Hematopoietic multipotent progenitor cell treated with erythropoietin and hydrocortisone succinate and interleukin-3 and kit ligand, for 4 days (in vitro differentiated cells): ENCODE data around the gene TNFRSF1B.

Experiments used
- DNase-seq: peaks from one replicate; pipeline ENCODE4 v3.0.0-alpha.2; 2015

The TNFRSF1B gene

GRCh38 chr1:12176298-12177118 lies 9.7 kb downstream of the TNFRSF1B start:
- DNase-seq: no peak

DNA sequence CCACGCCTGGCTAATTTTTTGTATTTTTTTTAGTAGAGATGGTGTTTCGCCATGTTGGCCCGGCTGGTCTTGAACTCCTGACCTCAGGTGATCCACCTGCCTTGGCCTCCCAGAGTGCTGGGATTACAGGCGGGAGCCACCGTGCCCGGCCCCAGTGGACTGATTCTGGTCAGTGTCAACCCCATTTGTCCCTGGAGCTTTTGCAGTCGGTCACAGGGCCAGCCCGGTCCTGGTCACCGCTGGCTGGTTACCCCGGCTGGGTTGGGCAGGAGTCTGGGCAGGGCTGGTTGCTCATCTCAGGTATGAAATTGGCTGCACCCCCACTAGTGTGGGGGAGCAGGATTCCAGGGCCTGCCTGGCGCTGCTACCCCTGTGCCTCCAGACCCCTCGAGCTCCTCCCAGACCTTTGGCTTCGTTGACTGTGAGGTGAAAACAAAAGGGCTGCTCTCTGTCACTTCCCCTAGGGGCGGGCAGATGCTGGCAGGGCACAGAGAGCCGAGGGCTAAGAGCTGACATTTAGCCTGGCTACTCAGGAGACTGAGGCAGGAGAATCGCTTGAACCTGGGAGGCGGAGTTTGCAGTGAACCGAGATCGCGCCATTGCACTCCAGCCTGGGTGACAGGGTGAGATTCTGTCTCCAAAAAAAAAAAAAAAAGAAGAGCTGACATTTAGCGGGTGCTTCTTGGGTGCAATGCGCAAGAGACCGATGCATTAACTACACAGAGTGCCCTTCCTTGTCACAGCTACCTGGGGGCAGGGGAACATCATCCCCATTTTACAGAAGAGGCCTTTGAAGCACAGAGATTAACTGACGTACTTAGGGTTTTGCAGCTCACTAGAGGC lies 10.6 kb downstream of the TNFRSF1B start:
- no peak for DNase-seq

DNA sequence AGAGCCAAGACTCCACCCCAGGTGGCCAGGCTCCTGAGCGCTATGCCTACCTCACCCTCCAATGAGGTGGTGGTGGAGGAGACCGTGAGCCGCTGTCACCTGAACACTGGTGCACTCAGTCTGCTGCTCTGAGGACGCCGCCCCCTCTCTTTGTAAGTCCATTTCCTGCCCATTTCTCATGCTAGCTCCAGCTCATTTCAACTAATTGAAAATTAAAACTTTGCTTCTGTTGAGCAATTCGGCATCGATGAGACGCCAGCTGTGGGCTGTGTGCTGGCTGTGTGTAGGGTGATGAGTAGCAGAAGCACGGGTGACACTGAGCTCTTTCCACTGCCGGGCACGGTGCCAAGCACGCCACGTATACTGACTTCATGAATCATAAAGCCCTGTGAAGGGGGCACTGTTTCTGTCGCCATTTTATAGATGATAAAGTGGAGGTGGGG lies 11.2 kb downstream of the TNFRSF1B start:
- peak; percentile 60 for DNase-seq

- DNase-seq: no peak
These were observed 11.7 kb downstream of the TNFRSF1B start for GRCh38 chr1:12178511-12178910.

DNA sequence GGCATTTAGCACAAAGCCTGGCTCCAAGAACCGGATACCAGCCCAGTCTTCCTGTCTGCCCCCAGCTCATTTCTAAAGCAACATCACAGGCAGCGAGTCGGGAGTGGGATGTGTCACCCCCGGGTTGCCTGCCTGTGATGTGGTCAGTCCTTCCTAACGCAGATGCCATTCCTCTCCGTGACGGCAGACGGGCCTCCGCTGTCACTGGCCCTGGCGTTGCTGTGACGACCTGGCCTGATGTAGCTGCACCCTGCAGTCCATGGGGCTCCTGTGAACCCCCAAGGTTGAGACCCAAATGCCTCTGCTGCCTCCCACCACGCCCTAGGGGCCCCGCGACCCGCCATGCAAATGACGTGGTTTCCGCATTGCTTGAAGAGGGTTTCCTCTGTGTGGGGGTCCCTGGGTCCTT lies 12.3 kb downstream of the TNFRSF1B start:
- DNase-seq: no peak

DNA sequence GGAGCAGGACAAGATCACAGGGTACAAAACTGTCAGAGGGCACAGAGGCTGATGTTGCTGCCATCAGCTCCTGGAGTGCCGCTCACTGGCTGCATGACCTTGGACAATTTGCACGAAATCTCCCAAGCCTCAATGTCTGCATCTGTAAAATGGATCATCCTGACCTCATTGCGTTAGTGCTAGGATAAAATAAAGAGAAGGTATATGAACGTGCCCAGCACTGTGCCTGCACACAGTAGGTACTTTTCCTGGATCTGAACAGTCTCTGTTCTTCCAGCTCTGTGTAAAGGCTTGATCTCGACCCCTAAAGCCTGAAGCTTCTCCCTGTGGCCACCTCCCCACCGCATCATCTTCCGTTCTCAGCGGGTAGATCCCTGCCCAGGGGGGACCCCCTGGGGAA lies 12.9 kb downstream of the TNFRSF1B start:
- DNase-seq: no peak

GRCh38 chr1:12180315-12180714 lies 13.5 kb downstream of the TNFRSF1B start:
- peak; percentile 68 for DNase-seq

DNA sequence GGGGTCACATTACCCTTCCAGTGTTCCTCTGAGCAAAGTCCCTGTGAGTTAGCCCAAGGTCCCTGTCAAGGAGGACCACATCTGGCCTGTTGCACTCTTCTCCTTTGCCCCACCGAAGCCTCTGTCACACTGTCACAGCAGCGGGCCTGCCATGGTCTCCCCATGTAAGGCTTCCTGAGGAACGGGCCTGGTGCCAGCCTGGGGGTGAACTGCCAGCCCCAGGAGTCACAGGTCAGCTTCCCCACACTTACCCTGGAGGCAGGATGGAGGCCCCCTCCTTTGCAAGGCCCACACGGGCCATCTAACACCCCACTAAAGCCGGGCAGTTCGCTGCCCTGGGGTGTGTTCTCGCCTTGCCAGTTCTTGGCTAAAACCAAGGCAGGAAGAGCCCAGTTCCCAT lies 14.1 kb downstream of the TNFRSF1B start:
- no peak for DNase-seq

DNA sequence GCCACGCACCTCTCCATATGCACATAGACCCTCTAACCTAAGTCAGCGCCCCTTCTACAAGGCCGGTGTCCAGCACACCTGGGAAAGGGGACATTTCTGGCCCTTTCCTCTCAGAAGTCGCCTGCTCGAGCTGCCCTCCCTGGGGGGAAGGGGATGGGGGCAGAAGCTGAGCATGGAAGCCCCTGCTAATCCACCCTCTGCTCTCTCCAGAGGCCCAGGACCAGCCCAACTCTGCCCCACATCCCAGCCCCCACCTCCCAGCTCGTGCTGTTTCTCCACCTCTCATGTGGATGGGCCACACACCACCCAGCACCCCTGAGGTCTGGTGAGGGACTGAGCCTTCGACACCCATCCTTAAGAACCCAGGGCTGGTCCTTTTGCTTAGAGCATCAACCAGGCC lies 14.8 kb downstream of the TNFRSF1B start:
- DNase-seq: no peak

- DNase-seq: no peak
These were observed 15.7 kb downstream of the TNFRSF1B start for GRCh38 chr1:12182410-12182984.

DNA sequence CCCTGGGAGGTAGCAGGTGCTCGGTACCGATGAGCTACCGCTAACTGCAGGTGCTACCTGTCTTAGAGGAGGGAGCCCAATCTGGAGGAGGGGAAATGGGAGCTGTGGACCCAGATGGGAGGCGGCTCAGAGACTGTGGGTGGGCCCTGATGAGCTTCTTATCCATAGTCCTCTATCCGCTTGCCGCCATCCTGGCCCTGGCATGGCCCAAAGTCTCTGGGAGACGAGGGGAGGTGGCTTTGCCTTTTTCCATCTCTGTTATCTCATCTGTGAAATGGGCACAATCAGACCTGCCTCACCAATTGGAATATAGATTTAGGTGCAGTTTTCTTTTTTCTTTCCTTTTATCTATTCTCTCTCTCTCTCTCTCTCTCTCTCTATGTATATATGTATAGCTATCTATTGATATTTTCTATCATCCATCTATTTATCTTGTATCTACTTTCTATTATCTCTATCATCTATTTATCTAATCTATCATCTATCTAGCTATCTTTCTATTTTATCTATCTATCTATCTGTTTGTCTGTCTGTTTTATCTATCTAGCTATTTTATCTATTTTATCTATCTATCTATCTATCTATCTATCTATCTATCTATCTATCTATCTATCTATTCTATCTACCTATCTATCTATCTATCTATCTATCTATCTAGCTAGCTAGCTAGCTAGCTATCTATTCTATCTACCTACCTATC lies 16.5 kb downstream of the TNFRSF1B start:
- no peak for DNase-seq

DNA sequence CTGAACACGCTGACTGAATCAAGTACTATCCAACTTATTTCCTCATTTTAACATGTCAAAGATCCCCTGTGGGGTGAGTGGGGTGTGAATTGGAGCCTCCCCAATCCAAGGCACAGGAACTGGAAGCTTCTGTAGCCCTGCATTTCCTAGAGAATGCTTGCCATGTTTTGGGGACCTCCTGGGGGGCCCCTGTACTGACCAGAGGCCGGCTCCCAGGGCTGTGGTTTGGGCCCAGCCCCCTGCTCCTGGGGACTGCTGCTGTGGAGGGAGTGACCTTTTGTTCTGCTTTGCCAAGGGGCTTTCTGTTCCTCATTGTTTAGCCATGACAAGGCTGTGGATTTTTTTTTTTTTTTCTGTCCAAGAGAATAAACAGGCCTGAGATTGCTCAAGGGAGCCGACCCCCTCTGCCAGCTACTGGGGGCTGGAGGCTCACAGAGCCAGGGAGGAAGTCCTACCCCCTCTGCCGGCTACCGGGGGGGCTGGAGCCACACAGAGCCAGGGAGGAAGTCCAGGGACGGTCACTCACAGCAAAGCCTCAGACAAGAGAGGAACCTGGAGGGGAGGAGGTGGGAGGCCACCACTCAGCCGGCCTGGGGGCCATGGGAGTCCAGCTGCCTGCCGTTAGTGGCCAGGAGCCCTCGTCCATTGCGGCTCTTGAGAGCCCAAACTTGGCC lies 17.4 kb downstream of the TNFRSF1B start:
- peak; percentile 76 for DNase-seq

GRCh38 chr1:12185036-12185917 lies 18.5 kb downstream of the TNFRSF1B start:
- no peak for DNase-seq

DNA sequence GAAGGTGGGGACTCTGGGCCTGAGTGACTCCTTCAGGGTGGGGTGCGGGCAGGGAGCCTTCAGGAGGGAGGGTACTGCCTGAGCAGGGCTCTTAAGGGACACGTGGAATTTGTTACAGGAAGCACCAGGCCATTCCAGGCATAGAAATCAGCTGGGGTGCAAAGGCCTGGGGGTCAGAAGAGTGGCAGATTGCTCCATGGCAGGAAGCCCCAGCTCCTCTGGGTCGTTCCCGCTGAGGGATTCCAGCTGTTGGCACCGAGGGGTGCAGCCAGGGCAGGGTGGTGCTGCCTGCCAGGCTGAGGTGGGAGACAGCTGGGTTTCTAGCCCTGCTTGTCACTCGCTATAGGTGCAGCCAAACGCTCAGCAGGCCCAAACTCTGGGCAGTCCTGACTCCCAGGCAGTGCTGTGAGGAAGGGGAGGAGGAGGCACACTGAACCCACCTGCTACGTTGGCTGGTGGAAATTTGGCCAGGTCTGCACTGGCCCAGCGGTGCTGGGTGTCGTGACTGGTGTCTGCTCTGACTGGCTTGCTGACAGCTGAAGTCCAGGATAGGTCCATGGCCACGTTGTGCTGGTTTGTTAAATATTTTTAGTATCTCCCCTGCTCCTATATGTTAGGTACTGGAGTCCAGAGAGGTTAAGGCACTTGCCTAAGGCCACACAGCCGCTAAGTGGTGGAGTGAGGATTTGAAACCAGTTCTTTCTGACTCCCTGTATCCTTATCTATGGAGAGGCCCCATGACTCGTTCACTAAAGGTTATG lies 19.3 kb downstream of the TNFRSF1B start:
- no peak for DNase-seq

- no peak for DNase-seq
These were observed 19.8 kb downstream of the TNFRSF1B start for GRCh38 chr1:12186679-12186985.

DNA sequence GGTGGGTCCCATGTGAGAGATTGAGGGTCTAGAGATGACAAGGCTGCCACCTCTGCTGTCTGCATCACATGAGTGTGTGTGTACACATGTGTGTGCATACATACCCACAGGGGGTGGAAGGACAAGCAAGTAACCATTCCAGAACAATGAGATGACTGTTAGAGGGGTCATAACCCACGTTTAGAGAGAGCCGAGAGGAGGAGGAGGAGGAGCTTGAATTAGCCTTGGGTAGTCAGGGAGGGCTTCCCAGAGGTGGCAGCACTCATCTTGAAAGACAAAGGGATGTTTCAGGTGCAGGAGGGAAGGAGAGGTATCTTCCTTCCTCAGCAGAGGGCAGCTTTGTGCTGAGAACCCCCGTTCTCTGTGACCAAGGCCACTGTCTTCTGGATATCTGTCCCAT lies 21.3 kb downstream of the TNFRSF1B start:
- no peak for DNase-seq

- no peak for DNase-seq
These were observed 22.0 kb downstream of the TNFRSF1B start for GRCh38 chr1:12188657-12189327.

GRCh38 chr1:12189328-12189682 lies 22.5 kb downstream of the TNFRSF1B start:
- no peak for DNase-seq

GRCh38 chr1:12191242-12192032 lies 24.6 kb downstream of the TNFRSF1B start:
- DNase-seq: no peak
